Thoracic aorta (tissue), 2 donors: Measurements from ENCODE around the gene CACNA2D3. TPM values are rescaled to one million over a fixed set of nuclear protein-coding genes. Genes with fewer than 3 reads are reported as not detected.

Source experiments
- ATAC-seq: fragments of 150-250 bp; one replicate; pipeline ENCODE4 v1.8.0; 2017; ENCODE audit warnings: low read depth; ENCODE audit not compliant: insufficient number of reproducible peaks, low FRiP score
- DNase-seq: peaks from one replicate; pipeline ENCODE4 v3.0.0-alpha.2; 2020; ENCODE audit warnings: low spot score
- H3K27ac ChIP-seq, 2 donors: fragments of 200-600 bp; sonication (generic); 1 replicate in 1 of 2; 2 replicates in 1 of 2; pipeline ENCODE4 v1.5.1; 2016; ENCODE audit warnings: mild to moderate bottlenecking in 2 of 2, moderate library complexity in 2 of 2
- H3K27me3 ChIP-seq: fragments of 200-600 bp; sonication (generic); replicated peaks from 2 replicates; pipeline ENCODE4 v1.6.0; 2016; ENCODE audit warnings: mild to moderate bottlenecking; ENCODE audit not compliant: insufficient read depth
- H3K36me3 ChIP-seq: fragments of 200-600 bp; sonication (generic); one replicate; pipeline ENCODE4 v1.5.1; 2016
- H3K4me1 ChIP-seq, 2 donors: fragments of 200-600 bp; sonication (generic); 1 replicate in 1 of 2; 2 replicates in 1 of 2; pipeline versions ENCODE4 v1.5.1 to v1.6.0; 2016; ENCODE audit warnings: low read depth in 2 of 2, mild to moderate bottlenecking in 1 of 2; ENCODE audit not compliant: control insufficient read depth in 1 of 2
- H3K4me3 ChIP-seq: fragments of 200-600 bp; sonication (generic); 2 replicates; pipeline ENCODE4 v1.5.1; 2016; ENCODE audit warnings: mild to moderate bottlenecking
- H3K9me3 ChIP-seq: fragments of 200-600 bp; sonication (generic); 2 replicates; pipeline ENCODE4 v1.5.1; 2016
- total RNA-seq, 2 donors: library from RNA; depleted of rRNA; stranded (reverse); fragments of >200 nt; gene quantifications; one replicate each; pipeline versions ENCODE4 v1.1.0 to v1.2.3, GENCODE V29; 2016
- TF ChIP-seq, protein P1 (sequence below): fragments of 200-600 bp; sonication (generic); IDR thresholded peaks from one replicate; pipeline ENCODE4 v1.5.1; 2019; ENCODE audit warnings: antibody characterized with exemption

CACNA2D3 gene
- total RNA-seq, 2 donors from 2014 or later = 3.2 to 4.0 TPM

DNA sequence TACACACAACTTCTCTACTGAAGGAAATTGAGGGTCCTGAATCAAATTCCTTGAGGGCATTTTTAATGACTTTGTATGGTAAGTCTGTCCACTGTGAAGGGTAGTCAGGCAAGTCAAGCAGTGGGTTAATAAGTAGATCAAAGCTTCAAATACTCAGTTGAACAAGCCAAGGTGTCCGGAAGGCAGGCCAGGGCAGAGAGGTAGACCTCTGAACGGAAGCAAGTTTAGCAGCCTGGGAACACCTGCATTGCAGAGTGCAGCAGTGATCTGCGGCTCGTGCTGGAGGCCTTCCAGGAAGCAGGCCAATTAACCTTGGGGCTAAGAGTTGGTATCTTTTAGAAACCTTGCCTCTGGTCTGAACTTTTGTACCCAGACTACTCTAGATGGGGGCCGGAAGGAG, 661.7 kb downstream of the CACNA2D3 start:
- no peak overlapping the region for H3K4me3 ChIP-seq
- H3K27me3 ChIP-seq = no peaks in the 10 kb centered on the region
- DNase-seq (no peak), ATAC-seq (no peak)
- peaks cover 0 to 7% of the 10 kb centered on the region in 2 donors for H3K4me1 ChIP-seq
- H3K27ac ChIP-seq = no peak overlapping the region
- H3K9me3 ChIP-seq = peaks cover 5% of the 10 kb centered on the region
- no peaks in the 10 kb centered on the region for H3K36me3 ChIP-seq
- TF ChIP-seq, protein P1, sequence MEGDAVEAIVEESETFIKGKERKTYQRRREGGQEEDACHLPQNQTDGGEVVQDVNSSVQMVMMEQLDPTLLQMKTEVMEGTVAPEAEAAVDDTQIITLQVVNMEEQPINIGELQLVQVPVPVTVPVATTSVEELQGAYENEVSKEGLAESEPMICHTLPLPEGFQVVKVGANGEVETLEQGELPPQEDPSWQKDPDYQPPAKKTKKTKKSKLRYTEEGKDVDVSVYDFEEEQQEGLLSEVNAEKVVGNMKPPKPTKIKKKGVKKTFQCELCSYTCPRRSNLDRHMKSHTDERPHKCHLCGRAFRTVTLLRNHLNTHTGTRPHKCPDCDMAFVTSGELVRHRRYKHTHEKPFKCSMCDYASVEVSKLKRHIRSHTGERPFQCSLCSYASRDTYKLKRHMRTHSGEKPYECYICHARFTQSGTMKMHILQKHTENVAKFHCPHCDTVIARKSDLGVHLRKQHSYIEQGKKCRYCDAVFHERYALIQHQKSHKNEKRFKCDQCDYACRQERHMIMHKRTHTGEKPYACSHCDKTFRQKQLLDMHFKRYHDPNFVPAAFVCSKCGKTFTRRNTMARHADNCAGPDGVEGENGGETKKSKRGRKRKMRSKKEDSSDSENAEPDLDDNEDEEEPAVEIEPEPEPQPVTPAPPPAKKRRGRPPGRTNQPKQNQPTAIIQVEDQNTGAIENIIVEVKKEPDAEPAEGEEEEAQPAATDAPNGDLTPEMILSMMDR = no peak

DNA sequence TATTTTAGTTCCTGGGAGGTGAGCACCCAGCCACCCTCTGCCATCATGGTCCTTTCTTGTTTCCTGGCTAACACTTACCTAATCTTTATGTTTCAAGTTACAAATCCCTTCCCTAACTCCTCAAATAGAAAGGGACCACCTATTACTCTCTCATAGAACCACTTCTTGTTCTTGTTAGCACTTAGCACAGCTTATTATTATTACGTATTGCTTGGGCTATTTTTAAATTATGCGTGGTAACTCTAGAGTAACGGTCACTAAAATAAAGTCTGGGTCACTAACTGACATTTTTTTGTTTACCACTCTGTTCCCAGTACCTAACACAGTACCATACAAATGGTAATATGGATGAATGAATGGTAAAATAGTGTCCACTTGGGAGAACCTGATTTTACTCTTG, 663.6 kb downstream of the CACNA2D3 start:
- no peaks in the 10 kb centered on the region for H3K27me3 ChIP-seq
- TF ChIP-seq, protein P1 = no peak
- no peak for DNase-seq
- H3K4me3 ChIP-seq = no peak overlapping the region
- H3K9me3 ChIP-seq = peaks cover 5% of the 10 kb centered on the region
- ATAC-seq = no peak
- H3K36me3 ChIP-seq = no peaks in the 10 kb centered on the region
- peaks cover 0 to 13% of the 10 kb centered on the region in 2 donors for H3K4me1 ChIP-seq
- H3K27ac ChIP-seq = no peak overlapping the region

GRCh38 chr3:54790051-54790450, 667.7 kb downstream of the CACNA2D3 start:
- H3K9me3 ChIP-seq = peaks cover 5% of the 10 kb centered on the region
- H3K36me3 ChIP-seq = no peaks in the 10 kb centered on the region
- peaks cover 0 to 6% of the 10 kb centered on the region in 2 donors for H3K4me1 ChIP-seq
- DNase-seq = no peak
- no peaks in the 10 kb centered on the region for H3K27me3 ChIP-seq
- no peak overlapping the region for H3K4me3 ChIP-seq
- H3K27ac ChIP-seq = no peak overlapping the region
- ATAC-seq = no peak
- TF ChIP-seq, protein P1 = no peak

DNA sequence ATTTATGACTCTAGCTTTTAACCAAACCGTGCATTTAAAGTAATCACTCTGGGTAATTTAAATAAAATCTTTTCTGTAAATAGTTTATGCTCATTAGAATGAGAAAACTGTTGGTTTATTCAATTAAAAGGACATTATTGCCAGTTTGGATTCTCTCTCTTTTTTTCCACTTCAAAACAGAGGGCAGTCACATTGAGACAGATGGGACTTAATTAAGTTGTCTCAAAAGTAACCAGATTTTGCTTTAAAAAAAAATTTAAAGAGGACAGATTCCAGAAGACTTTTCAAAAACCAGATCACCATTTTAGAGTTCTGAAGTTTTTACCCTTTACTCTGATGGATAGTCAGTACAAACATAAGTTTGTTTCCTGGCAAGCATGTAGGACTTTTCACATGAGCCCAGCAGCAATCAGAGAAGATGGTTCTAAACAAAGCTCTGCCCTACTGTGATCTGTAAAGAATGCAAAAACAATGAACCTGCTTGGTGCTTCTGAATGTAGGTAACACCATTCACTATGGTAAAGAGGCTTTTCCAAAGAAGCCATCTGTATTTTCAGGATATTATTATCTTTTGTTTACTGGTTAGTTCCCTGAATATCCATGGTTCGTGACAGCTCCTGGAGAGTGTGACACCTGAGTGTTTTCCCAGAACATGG, 669.3 kb downstream of the CACNA2D3 start:
- H3K36me3 ChIP-seq = no peaks in the 10 kb centered on the region
- no peak overlapping the region for H3K4me3 ChIP-seq
- peaks cover 5% of the 10 kb centered on the region for H3K9me3 ChIP-seq
- no peaks in the 10 kb centered on the region for H3K27me3 ChIP-seq
- ATAC-seq = no peak
- TF ChIP-seq, protein P1 = no peak
- no peak for DNase-seq
- no peak overlapping the region for H3K27ac ChIP-seq
- H3K4me1 ChIP-seq = peaks cover 0 to 6% of the 10 kb centered on the region in 2 donors

- Histone ChIP-seq H3K27ac (no peak overlapping the region), H3K4me3 (no peak overlapping the region), H3K4me1 (peaks cover 0 to 6% of the 10 kb centered on the region in 2 donors), H3K27me3 (no peaks in the 10 kb centered on the region), H3K9me3 (peaks cover 1% of the 10 kb centered on the region), H3K36me3 (no peaks in the 10 kb centered on the region)
- TF ChIP-seq, protein P1 = no peak
- no peak for DNase-seq
- ATAC-seq = no peak
Observed at GRCh38 chr3:54792584-54792983, 670.2 kb downstream of the CACNA2D3 start.
